H1 (cell line): ENCODE data around the gene ACSF3. TPM values are rescaled to one million over a fixed set of nuclear protein-coding genes. Genes with fewer than 3 reads are reported as not detected.

Experiments
- CTCF ChIA-PET: fragments of 300-600 bp; sonication (Branson Sonifier 250); formaldehyde crosslinking; loops from one replicate; lab custom pipeline; 2021; ENCODE audit not compliant: partially characterized antibody; lab: Charles Lee
- POLR2A ChIA-PET: fragments of 300-600 bp; sonication (Branson Sonifier 250); formaldehyde crosslinking; loops from one replicate; lab custom pipeline; 2021; ENCODE audit warnings: inconsistent platforms; ENCODE audit not compliant: partially characterized antibody; lab: Charles Lee
- DNase-seq, 2 experiments: peaks; one replicate each; pipeline versions ENCODE4 v3.0.0 to v3.0.0-alpha.2; 2010 to 2022; ENCODE audit warnings: low spot score in 2 of 2, low read depth in 1 of 2, mixed read lengths in 1 of 2
- FAIRE-seq: peaks from 2 replicates; lab custom pipeline; 2011; peaks lifted over from hg19 to GRCh38; lab: Jason Lieb, UNC
- H2AFZ ChIP-seq: 2 replicates; pipeline ENCODE4 v1.8.1; 2012; ENCODE audit warnings: low read length, inconsistent platforms
- H2AK5ac ChIP-seq: 2 replicates; pipeline ENCODE4 v1.6.1; 2013; ENCODE audit warnings: low read depth, low read length
- H2BK120ac ChIP-seq: replicated peaks from 2 replicates; pipeline ENCODE3; 2013; ENCODE audit warnings: low read depth, low read length, inconsistent platforms
- H2BK12ac ChIP-seq: 2 replicates; pipeline ENCODE4 v1.6.1; 2013; ENCODE audit warnings: low read depth, low read length
- H2BK15ac ChIP-seq: 2 replicates; pipeline ENCODE4 v1.6.1; 2013; ENCODE audit warnings: low read length
- H2BK20ac ChIP-seq: 2 replicates; pipeline ENCODE4 v1.6.1; 2013; ENCODE audit warnings: low read length
- H2BK5ac ChIP-seq: 2 replicates; pipeline ENCODE4 v1.6.1; 2013; ENCODE audit warnings: low read depth, low read length
- H3K14ac ChIP-seq: 2 replicates; pipeline ENCODE4 v1.6.1; 2013; ENCODE audit warnings: inconsistent platforms; ENCODE audit not compliant: insufficient read length
- H3K18ac ChIP-seq: 2 replicates; pipeline ENCODE4 v1.6.1; 2013; ENCODE audit warnings: low read length; ENCODE audit errors: extremely low read depth
- H3K23ac ChIP-seq: 2 replicates; pipeline ENCODE4 v1.6.1; 2013; ENCODE audit warnings: inconsistent platforms; ENCODE audit not compliant: insufficient read length
- H3K23me2 ChIP-seq: 2 replicates; pipeline ENCODE4 v1.6.1; 2013; ENCODE audit warnings: low read depth, low read length
- H3K27ac ChIP-seq: 2 replicates; pipeline ENCODE4 v1.6.1; 2011; ENCODE audit warnings: low read depth, low read length, inconsistent platforms
- H3K27me3 ChIP-seq, 4 experiments: replicated peaks in 1 of 4; 1 replicate in 1 of 4; 2 replicates in 3 of 4; pipeline versions ENCODE4 v1.6.1 to v1.8.1; 2011 to 2013; ENCODE audit warnings: low read length in 3 of 4, mild to moderate bottlenecking in 3 of 4, inconsistent platforms in 2 of 4, mixed read lengths in 2 of 4, moderate library complexity in 1 of 4; ENCODE audit not compliant: control insufficient read depth in 3 of 4, insufficient read depth in 3 of 4; ENCODE audit errors: extremely low read depth in 1 of 4
- H3K36me3 ChIP-seq, 4 experiments: 2 replicates each; pipeline versions ENCODE4 v1.6.1 to v1.8.1; 2011 to 2013; ENCODE audit warnings: mild to moderate bottlenecking in 4 of 4, low read length in 3 of 4, moderate library complexity in 2 of 4, control low read depth in 1 of 4, inconsistent platforms in 1 of 4; ENCODE audit not compliant: insufficient read depth in 4 of 4, control insufficient read depth in 2 of 4
- H3K4ac ChIP-seq: replicated peaks from 2 replicates; pipeline ENCODE3; 2013; ENCODE audit warnings: low read length, low read depth, mixed read lengths, inconsistent platforms; ENCODE audit not compliant: insufficient read length
- H3K4me1 ChIP-seq, 4 experiments: replicated peaks in 1 of 4; 1 replicate in 1 of 4; 2 replicates in 3 of 4; pipeline versions ENCODE4 v1.6.1 to v1.8.1; 2011 to 2013; ENCODE audit warnings: low read length in 3 of 4, inconsistent platforms in 2 of 4, mixed read lengths in 1 of 4; ENCODE audit not compliant: insufficient read depth in 4 of 4, control insufficient read depth in 3 of 4
- H3K4me2 ChIP-seq, 2 experiments: 2 replicates each; pipeline versions ENCODE4 v1.6.1 to v1.8.1; 2011 to 2013; ENCODE audit warnings: low read depth in 2 of 2, low read length in 2 of 2, control low read depth in 1 of 2, inconsistent platforms in 1 of 2, mild to moderate bottlenecking in 1 of 2; ENCODE audit not compliant: insufficient read depth in 1 of 2
- H3K4me3 ChIP-seq, 4 experiments: fragments of 200-600, 300-600 bp in 1 of 4; sonication (generic), shearing (Covaris generic), sonication (Bioruptor Twin) in 1 of 4; 2 replicates each; pipeline versions ENCODE4 v1.5.1 to v1.8.1; 2011 to 2016; ENCODE audit warnings: low read length in 4 of 4, low read depth in 3 of 4, control low read depth in 2 of 4, inconsistent platforms in 2 of 4, mild to moderate bottlenecking in 2 of 4, mixed read lengths in 1 of 4, moderate library complexity in 1 of 4; ENCODE audit not compliant: insufficient read depth in 2 of 4; ENCODE audit errors: extremely low read depth in 1 of 4
- H3K56ac ChIP-seq: replicated peaks from 2 replicates; pipeline ENCODE3; 2013; ENCODE audit warnings: low read depth, mild to moderate bottlenecking, mixed read lengths, low read length, inconsistent platforms; ENCODE audit not compliant: insufficient read length
- H3K79me1 ChIP-seq: 2 replicates; pipeline ENCODE4 v1.6.1; 2013; ENCODE audit warnings: low read depth, low read length, control low read depth
- H3K79me2 ChIP-seq, 2 experiments: 2 replicates each; pipeline versions ENCODE4 v1.6.1 to v1.8.1; 2012 to 2013; ENCODE audit warnings: low read length in 2 of 2, mild to moderate bottlenecking in 2 of 2, inconsistent platforms in 1 of 2; ENCODE audit not compliant: insufficient read depth in 2 of 2, control insufficient read depth in 1 of 2
- H3K9ac ChIP-seq, 4 experiments: replicated peaks in 1 of 4; 1 replicate in 1 of 4; 2 replicates in 3 of 4; pipeline versions ENCODE4 v1.6.1 to v1.8.1; 2011 to 2013; ENCODE audit warnings: low read depth in 3 of 4, low read length in 3 of 4, control low read depth in 2 of 4, mild to moderate bottlenecking in 2 of 4, moderate library complexity in 2 of 4, inconsistent platforms in 1 of 4; ENCODE audit errors: extremely low read depth in 1 of 4
- H3K9me3 ChIP-seq, 2 experiments: 2 replicates each; pipeline versions ENCODE4 v1.6.1 to v1.8.1; 2012 to 2013; ENCODE audit warnings: mild to moderate bottlenecking in 2 of 2, moderate library complexity in 2 of 2, control low read depth in 1 of 2, inconsistent platforms in 1 of 2, low read depth in 1 of 2, low read length in 1 of 2, mixed read lengths in 1 of 2; ENCODE audit not compliant: insufficient read depth in 2 of 2
- H4K20me1 ChIP-seq, 2 experiments: replicated peaks in 1 of 2; 2 replicates each; pipeline versions ENCODE3 to v1.8.1; 2011 to 2013; ENCODE audit warnings: inconsistent platforms in 2 of 2, low read length in 2 of 2, mild to moderate bottlenecking in 1 of 2; ENCODE audit not compliant: insufficient read depth in 2 of 2, control insufficient read depth in 1 of 2
- H4K5ac ChIP-seq: 2 replicates; pipeline ENCODE4 v1.6.1; 2013; ENCODE audit warnings: low read length, low read depth, mixed read lengths, inconsistent platforms; ENCODE audit not compliant: insufficient read length
- H4K8ac ChIP-seq: 2 replicates; pipeline ENCODE4 v1.8.0; 2013; ENCODE audit warnings: mild to moderate bottlenecking, moderate library complexity, low read length, inconsistent platforms; ENCODE audit not compliant: insufficient read depth; ENCODE audit errors: extremely low read depth
- H4K91ac ChIP-seq: replicated peaks from 2 replicates; pipeline ENCODE3; 2013; ENCODE audit warnings: low read length, mixed read lengths, inconsistent platforms; ENCODE audit not compliant: insufficient read length
- SP4 ChIP-seq: IDR thresholded peaks from 2 replicates; pipeline ENCODE4 v1.6.1; 2012; ENCODE audit warnings: low read length, inconsistent platforms
- WGBS, 2 experiments: shearing (Covaris generic) in 1 of 2; methylation state at CpG; one replicate each; pipeline versions ENCODE4 v1.1.6 to v1.1.7; 2013 to 2015; ENCODE audit warnings: low lambda C conversion rate in 2 of 2, mixed read lengths in 2 of 2, inconsistent platforms in 1 of 2, low coverage in 1 of 2, missing lambda C conversion rate in 1 of 2; ENCODE audit not compliant: insufficient replicate concordance in 2 of 2, insufficient coverage in 1 of 2, insufficient read length in 1 of 2; ENCODE audit errors: extremely low coverage in 1 of 2, missing lambda C conversion rate in 1 of 2; 5-methylcytosine and 5-hydroxymethylcytosine counted together
- polyA plus RNA-seq, 7 experiments: library from polyadenylated mRNA; depleted of rRNA in 3 of 7; stranded (reverse) in 5 of 7; unstranded in 2 of 7; fragments of >200 nt in 5 of 7; fragments of 200-250 nt in 2 of 7; gene quantifications; 1 replicate in 5 of 7; 2 replicates in 1 of 7; 4 replicates in 1 of 7; pipeline versions ENCODE4 v1.2.1 to v1.2.3, GENCODE V29; 2011 to 2013; ENCODE audit warnings: missing spikeins in 2 of 7, mixed read lengths in 2 of 7
- total RNA-seq: library from RNA; stranded (reverse); fragmentation: NEBNext Ultra II Directional; extraction: Animal tissue kit (Norgen Biotek cat#: 25700); gene quantifications from 2 replicates; pipeline ENCODE4 v1.2.1, GENCODE V29; 2021

The ACSF3 gene
- total and polyA plus RNA-seq, 2 of the 8 experiments (the other 6 are each of a cell fraction or from before 2014, with no cell fraction given): 15.6 to 22.9 TPM

- peaks cover 0 to 2% (median under 1%) of the 10 kb centered on the region in 4 experiments; a peak in 3 of 7 replicates for H3K27me3 ChIP-seq
- no peak overlapping the region for H3K27ac ChIP-seq
- H4K91ac ChIP-seq: no peak overlapping the region
- no peaks in the 10 kb centered on the region for H4K20me1 ChIP-seq
- H3K79me1 ChIP-seq: no peaks in the 10 kb centered on the region
- H3K36me3 ChIP-seq: no peaks in the 10 kb centered on the region
- no peak overlapping the region for H2AK5ac ChIP-seq
- no peak overlapping the region for H3K4ac ChIP-seq
- no peak overlapping the region for H3K56ac ChIP-seq
- no peak overlapping the region for H4K8ac ChIP-seq
- no peaks in the 10 kb centered on the region for H3K9me3 ChIP-seq
- DNase-seq (no peak), FAIRE-seq (no peak)
- H3K79me2 ChIP-seq: no peaks in the 10 kb centered on the region
- TF ChIP-seq SP4: no peak
- no peak overlapping the region for H3K4me2 ChIP-seq
- no peak overlapping the region for H2BK12ac ChIP-seq
- H3K4me1 ChIP-seq: peaks cover 0 to 16% (median 9%) of the 10 kb centered on the region in 4 experiments; a peak in 6 of 7 replicates
- no peak overlapping the region for H2AFZ ChIP-seq
- no peak overlapping the region for H3K18ac ChIP-seq
- H2BK120ac ChIP-seq: no peak overlapping the region
- no peak overlapping the region for H2BK20ac ChIP-seq
- H3K23me2 ChIP-seq: no peaks in the 10 kb centered on the region
- no peak overlapping the region for H2BK5ac ChIP-seq
- H3K14ac ChIP-seq: no peak overlapping the region
- no peak overlapping the region for H3K23ac ChIP-seq
- ChIA-PET CTCF (interaction anchor here (1.2 to 3.0 kb wide), 4 partner anchors 8 to 40 kb away, joined by 4 to 11 read pairs (median 4); partner anchors contain the start of genes SLC22A31 and ZNF778), POLR2A (interaction anchor here (0.6 to 1.4 kb wide), 3 partner anchors 10 to 393 kb away, joined by 3 to 5 read pairs (median 3); no protein-coding TSS in a partner anchor)
- no peak overlapping the region for H3K9ac ChIP-seq
- H4K5ac ChIP-seq: no peak overlapping the region
- no peak overlapping the region for H3K4me3 ChIP-seq
- WGBS, 2 experiments: 95% methylated on average over 7 of the region's 12 CpGs; no CpG with 5 or more reads in 1 of the 2 experiments
- no peak overlapping the region for H2BK15ac ChIP-seq
Measured at GRCh38 chr16:89177501-89177900, 83.8 kb downstream of the ACSF3 start.
